ENCODE results near the gene SAA1.

Gene SAA1

GRCh38 chr11:18294862-18295261, 28.8 kb downstream of the SAA1 start:
- H3K4me3 ChIP-seq (replicated peaks; ENCODE audit: low read depth, low read length) = no peak overlapping the region
- no peak for DNase-seq (ENCODE audit: extremely low read depth, low read depth)
- TF ChIP-seq CTCF (IDR thresholded peaks at IDR 0.05; ENCODE audit: low read depth, low read length, missing control alignments) = no peak

GRCh38 chr11:18295316-18295715, 29.3 kb downstream of the SAA1 start:
- no peak for TF ChIP-seq CTCF (IDR thresholded peaks at IDR 0.05; ENCODE audit: low read depth, low read length, missing control alignments)
- no peak overlapping the region for H3K4me3 ChIP-seq (replicated peaks; ENCODE audit: low read depth, low read length)
- DNase-seq (ENCODE audit: extremely low read depth, low read depth) = no peak

GRCh38 chr11:18299721-18300120, 33.7 kb downstream of the SAA1 start:
- H3K4me3 ChIP-seq (replicated peaks; ENCODE audit: low read depth, low read length) = no peak overlapping the region
- no peak for DNase-seq (ENCODE audit: extremely low read depth, low read depth)
- no peak for TF ChIP-seq CTCF (IDR thresholded peaks at IDR 0.05; ENCODE audit: low read depth, low read length, missing control alignments)

GRCh38 chr11:18304745-18305144, 38.7 kb downstream of the SAA1 start:
- H3K4me3 ChIP-seq (replicated peaks; ENCODE audit: low read depth, low read length) = no peak overlapping the region
- no peak for TF ChIP-seq CTCF (IDR thresholded peaks at IDR 0.05; ENCODE audit: low read depth, low read length, missing control alignments)
- DNase-seq (ENCODE audit: extremely low read depth, low read depth) = no peak

- no peak overlapping the region for H3K4me3 ChIP-seq (replicated peaks; ENCODE audit: low read depth, low read length)
- no peak for TF ChIP-seq CTCF (IDR thresholded peaks at IDR 0.05; ENCODE audit: low read depth, low read length, missing control alignments)
- no peak for DNase-seq (ENCODE audit: extremely low read depth, low read depth)
Observed at GRCh38 chr11:18307461-18308139, 41.5 kb downstream of the SAA1 start.

GRCh38 chr11:18308242-18308641, 42.2 kb downstream of the SAA1 start:
- DNase-seq (ENCODE audit: extremely low read depth, low read depth) = no peak
- H3K4me3 ChIP-seq (replicated peaks; ENCODE audit: low read depth, low read length) = no peak overlapping the region
- no peak for TF ChIP-seq CTCF (IDR thresholded peaks at IDR 0.05; ENCODE audit: low read depth, low read length, missing control alignments)

DNA sequence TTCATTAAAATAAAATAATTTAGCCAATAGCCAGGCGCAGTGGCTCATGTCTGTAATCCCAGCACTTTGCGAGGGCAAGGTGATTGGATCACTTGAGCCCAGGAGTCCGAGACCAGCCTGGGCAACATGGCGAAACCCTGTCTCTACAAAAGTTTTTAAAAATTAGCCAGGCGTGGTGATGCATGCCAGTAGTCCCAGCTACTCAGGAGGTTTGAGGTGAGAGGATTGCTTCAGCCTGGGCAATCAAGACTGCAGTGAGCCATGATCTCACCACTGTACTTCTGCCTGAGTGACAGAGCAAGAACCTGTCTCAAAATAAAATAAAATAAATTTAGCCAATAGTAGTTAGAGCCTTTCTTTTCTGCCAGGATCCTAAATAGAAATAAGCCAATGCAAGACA, 43.6 kb downstream of the SAA1 start:
- no peak overlapping the region for H3K4me3 ChIP-seq (replicated peaks; ENCODE audit: low read depth, low read length)
- TF ChIP-seq CTCF (IDR thresholded peaks at IDR 0.05; ENCODE audit: low read depth, low read length, missing control alignments) = no peak
- DNase-seq (ENCODE audit: extremely low read depth, low read depth) = no peak

Measured in HFF-Myc (cell line).